ENCODE data around the gene CCDC136. TPM values are rescaled to one million over a fixed set of nuclear protein-coding genes. Genes with fewer than 3 reads are reported as not detected.

CCDC136 gene
- total and polyA plus RNA-seq, 12 donors = 1.8 to 14.4 (median 8.0) TPM

- peak in 1 of 8 donors; percentile 1 for ATAC-seq
- peak in 1 of 2 donors; percentile 61 for DNase-seq
- no peaks in the 10 kb centered on the region for H3K9me3 ChIP-seq
- H3K36me3 ChIP-seq = peaks cover 0 to 14% (median 0%) of the 10 kb centered on the region in 9 donors
- H3K27ac ChIP-seq = peak overlapping the region; percentile 73 to 99 (median 94)
- no peak for TF ChIP-seq CTCF (IDR thresholded peaks at IDR 0.05)
- intact Hi-C loops (cut with DNase I) = loop anchor here in 6 of 10 donors (2.0 to 10.0 kb wide), 6 partner anchors 33 to 91 kb away; partner anchors contain the start of genes CCDC136 (in 4 of the 6), ATP6V1F (in 1 of the 6) and CALU (in 1 of the 6)
- H3K4me3 ChIP-seq = peak overlapping the region in 9 of 10 donors; percentile 55 to 92 (median 75)
- H3K4me1 ChIP-seq = peaks cover 20 to 70% (median 48%) of the 10 kb centered on the region in 9 donors
- WGBS, 2 donors = 21 to 24% methylated on average over 13 of the region's 13 CpGs
- peaks cover 0 to 46% (median 0%) of the 10 kb centered on the region in 7 donors for H3K27me3 ChIP-seq
These were observed 37.8 kb downstream of the CCDC136 start for GRCh38 chr7:128829391-128830166.

GRCh38 chr7:128830231-128831177, 38.7 kb downstream of the CCDC136 start, which contains the start of gene FLNC:
Gene FLNC (plus strand): TSS chr7:128830406. CDS start chr7:128830638, 232 bp downstream.
- WGBS, 2 donors = 2 to 3% methylated on average over 81 to 109 of the region's 109 CpGs
- intact Hi-C loops (cut with DNase I) = loop anchor here in 2 of 10 donors (2.0 to 5.0 kb wide), 3 partner anchors 32 to 92 kb away; partner anchors contain the start of genes ATP6V1F (in 1 of the 2) and CALU (in 1 of the 2)
- Histone ChIP-seq H3K4me1 (peaks cover 20 to 79% (median 50%) of the 10 kb centered on the region in 9 donors), H3K36me3 (peaks cover 0 to 22% (median 0%) of the 10 kb centered on the region in 9 donors), H3K4me3 (peak within 1 kb of the TSS; percentile 55 to 92 (median 72)), H3K27ac (peak within 1 kb of the TSS; percentile 86 to 99 (median 94)), H3K27me3 (peaks cover 0 to 46% (median 0%) of the 10 kb centered on the region in 7 donors), H3K9me3 (no peaks in the 10 kb centered on the region)
- DNase-seq (peak; percentile 63 to 70), ATAC-seq (peak; percentile 0 to 25 (median 8))
- TF ChIP-seq CTCF (IDR thresholded peaks at IDR 0.05) = no peak

GRCh38 chr7:128831178-128831993, 39.6 kb downstream of the CCDC136 start:
- WGBS, 2 donors = 7 to 15% methylated on average over 33 of the region's 33 CpGs
- no peaks in the 10 kb centered on the region for H3K9me3 ChIP-seq
- peak overlapping the region; percentile 55 to 92 (median 72) for H3K4me3 ChIP-seq
- no peak for TF ChIP-seq CTCF (IDR thresholded peaks at IDR 0.05)
- intact Hi-C loops (cut with DNase I) = loop anchor here in 2 of 10 donors (2.0 to 5.0 kb wide), 3 partner anchors 31 to 93 kb away; partner anchors contain the start of genes ATP6V1F (in 1 of the 2) and CALU (in 1 of the 2)
- H3K27ac ChIP-seq = peak overlapping the region; percentile 86 to 99 (median 94)
- ATAC-seq (peak; percentile 6 to 50 (median 18)), DNase-seq (peak; percentile 69 to 76)
- H3K27me3 ChIP-seq = peaks cover 0 to 46% (median 0%) of the 10 kb centered on the region in 7 donors
- H3K36me3 ChIP-seq = peaks cover 0 to 30% (median 3%) of the 10 kb centered on the region in 9 donors
- peaks cover 25 to 86% (median 59%) of the 10 kb centered on the region in 9 donors for H3K4me1 ChIP-seq

All from heart right ventricle (tissue), 16 donors.